ENCODE data around the gene TCP11L1.
"Not testable (repeated sequence)": the region's sequence is repeated elsewhere in the genome, so short reads cannot be mapped to it uniquely, and the experiment has no call there.

TCP11L1 gene

GRCh38 chr11:33044285-33044756, 4.9 kb downstream of the TCP11L1 start:
- H3K9ac ChIP-seq (ENCODE audit: low read depth, low read length), result no peak overlapping the region
- H3K9me3 ChIP-seq (ENCODE audit: control insufficient read depth, insufficient read depth, low read length), result peaks cover 5% of the 10 kb centered on the region
- H3K36me3 ChIP-seq (ENCODE audit: insufficient read depth, low read length), result peaks cover 10% of the 10 kb centered on the region
- peaks cover under 1% of the 10 kb centered on the region; the same call in 1 of the 2 replicates for H3K4me1 ChIP-seq (ENCODE audit: insufficient read depth, low read length)

- peaks cover 5% of the 10 kb centered on the region; the same call in 1 of the 2 replicates for H3K4me1 ChIP-seq (ENCODE audit: insufficient read depth, low read length)
- H3K9ac ChIP-seq (ENCODE audit: low read depth, low read length), result no peak overlapping the region
- peaks cover 10% of the 10 kb centered on the region for H3K36me3 ChIP-seq (ENCODE audit: insufficient read depth, low read length)
- peaks cover 5% of the 10 kb centered on the region for H3K9me3 ChIP-seq (ENCODE audit: control insufficient read depth, insufficient read depth, low read length)
Observed at GRCh38 chr11:33045551-33046255, 6.3 kb downstream of the TCP11L1 start.

- H3K4me1 ChIP-seq (ENCODE audit: insufficient read depth, low read length); H3K36me3 ChIP-seq (ENCODE audit: insufficient read depth, low read length); H3K9ac ChIP-seq (ENCODE audit: low read depth, low read length); H3K9me3 ChIP-seq (ENCODE audit: control insufficient read depth, insufficient read depth, low read length): not testable (repeated sequence)
Observed at GRCh38 chr11:33048701-33049100, 9.3 kb downstream of the TCP11L1 start.

GRCh38 chr11:33049565-33050408, 10.4 kb downstream of the TCP11L1 start:
- H3K9ac ChIP-seq (ENCODE audit: low read depth, low read length); H3K9me3 ChIP-seq (ENCODE audit: control insufficient read depth, insufficient read depth, low read length); H3K36me3 ChIP-seq (ENCODE audit: insufficient read depth, low read length); H3K4me1 ChIP-seq (ENCODE audit: insufficient read depth, low read length): not testable (repeated sequence)

- no peaks in the 10 kb centered on the region for H3K36me3 ChIP-seq (ENCODE audit: insufficient read depth, low read length)
- H3K9me3 ChIP-seq (ENCODE audit: control insufficient read depth, insufficient read depth, low read length), result no peaks in the 10 kb centered on the region
- peaks cover 5% of the 10 kb centered on the region; the same call in 1 of the 2 replicates for H3K4me1 ChIP-seq (ENCODE audit: insufficient read depth, low read length)
- H3K9ac ChIP-seq (ENCODE audit: low read depth, low read length), result no peak overlapping the region
Observed at GRCh38 chr11:33052231-33052630, 12.9 kb downstream of the TCP11L1 start.

GRCh38 chr11:33055375-33055774, 16.0 kb downstream of the TCP11L1 start:
- Histone ChIP-seq H3K9me3 (ENCODE audit: control insufficient read depth, insufficient read depth, low read length) (no peaks in the 10 kb centered on the region), H3K36me3 (ENCODE audit: insufficient read depth, low read length) (no peaks in the 10 kb centered on the region), H3K9ac (ENCODE audit: low read depth, low read length) (no peak overlapping the region), H3K4me1 (ENCODE audit: insufficient read depth, low read length) (peaks cover under 1% of the 10 kb centered on the region; the same call in 1 of the 2 replicates)

GRCh38 chr11:33057284-33057683, 17.9 kb downstream of the TCP11L1 start:
- Histone ChIP-seq H3K9ac (ENCODE audit: low read depth, low read length) (no peak overlapping the region), H3K9me3 (ENCODE audit: control insufficient read depth, insufficient read depth, low read length) (no peaks in the 10 kb centered on the region), H3K4me1 (ENCODE audit: insufficient read depth, low read length) (peaks cover 10% of the 10 kb centered on the region; the same call in 1 of the 2 replicates), H3K36me3 (ENCODE audit: insufficient read depth, low read length) (no peaks in the 10 kb centered on the region)

- Histone ChIP-seq H3K9me3 (ENCODE audit: control insufficient read depth, insufficient read depth, low read length) (no peaks in the 10 kb centered on the region), H3K36me3 (ENCODE audit: insufficient read depth, low read length) (no peaks in the 10 kb centered on the region), H3K4me1 (ENCODE audit: insufficient read depth, low read length) (peaks cover 21% of the 10 kb centered on the region; the same call in 1 of the 2 replicates), H3K9ac (ENCODE audit: low read depth, low read length) (no peak overlapping the region)
Observed at GRCh38 chr11:33059331-33060007, 20.1 kb downstream of the TCP11L1 start.

GRCh38 chr11:33060271-33060670, 20.9 kb downstream of the TCP11L1 start:
- no peaks in the 10 kb centered on the region for H3K9me3 ChIP-seq (ENCODE audit: control insufficient read depth, insufficient read depth, low read length)
- no peak overlapping the region for H3K9ac ChIP-seq (ENCODE audit: low read depth, low read length)
- H3K36me3 ChIP-seq (ENCODE audit: insufficient read depth, low read length), result no peaks in the 10 kb centered on the region
- peaks cover 22% of the 10 kb centered on the region; the same call in 1 of the 2 replicates for H3K4me1 ChIP-seq (ENCODE audit: insufficient read depth, low read length)

GRCh38 chr11:33062137-33062536, 22.8 kb downstream of the TCP11L1 start:
- Histone ChIP-seq H3K9me3 (ENCODE audit: control insufficient read depth, insufficient read depth, low read length) (no peaks in the 10 kb centered on the region), H3K36me3 (ENCODE audit: insufficient read depth, low read length) (no peaks in the 10 kb centered on the region), H3K4me1 (ENCODE audit: insufficient read depth, low read length) (peaks cover 22% of the 10 kb centered on the region; the same call in 1 of the 2 replicates), H3K9ac (ENCODE audit: low read depth, low read length) (no peak overlapping the region)

GRCh38 chr11:33063326-33063881, 24.0 kb downstream of the TCP11L1 start:
- H3K36me3 ChIP-seq (ENCODE audit: insufficient read depth, low read length), result no peaks in the 10 kb centered on the region
- H3K4me1 ChIP-seq (ENCODE audit: insufficient read depth, low read length), result peaks cover 22% of the 10 kb centered on the region; the same call in 1 of the 2 replicates
- no peak overlapping the region for H3K9ac ChIP-seq (ENCODE audit: low read depth, low read length)
- H3K9me3 ChIP-seq (ENCODE audit: control insufficient read depth, insufficient read depth, low read length), result no peaks in the 10 kb centered on the region

GRCh38 chr11:33064033-33064825, 24.9 kb downstream of the TCP11L1 start:
- H3K9ac ChIP-seq (ENCODE audit: low read depth, low read length), result no peak overlapping the region
- H3K4me1 ChIP-seq (ENCODE audit: insufficient read depth, low read length), result peaks cover 22% of the 10 kb centered on the region; the same call in 1 of the 2 replicates
- H3K9me3 ChIP-seq (ENCODE audit: control insufficient read depth, insufficient read depth, low read length), result no peaks in the 10 kb centered on the region
- no peaks in the 10 kb centered on the region for H3K36me3 ChIP-seq (ENCODE audit: insufficient read depth, low read length)

- Histone ChIP-seq H3K4me1 (ENCODE audit: insufficient read depth, low read length) (peaks cover 22% of the 10 kb centered on the region; the same call in 1 of the 2 replicates), H3K9ac (ENCODE audit: low read depth, low read length) (no peak overlapping the region), H3K9me3 (ENCODE audit: control insufficient read depth, insufficient read depth, low read length) (no peaks in the 10 kb centered on the region), H3K36me3 (ENCODE audit: insufficient read depth, low read length) (no peaks in the 10 kb centered on the region)
Observed at GRCh38 chr11:33064866-33065265, 25.5 kb downstream of the TCP11L1 start.
